GM12801 (cell line): ENCODE results near the gene LIMS1.

Experiments
- TF ChIP-seq, protein P1 (sequence below): IDR thresholded peaks from one replicate; pipeline ENCODE4 v1.5.1; 2011; ENCODE audit warnings: control low read depth; ENCODE audit not compliant: insufficient read length; ENCODE audit errors: extremely low read depth

LIMS1 gene

DNA sequence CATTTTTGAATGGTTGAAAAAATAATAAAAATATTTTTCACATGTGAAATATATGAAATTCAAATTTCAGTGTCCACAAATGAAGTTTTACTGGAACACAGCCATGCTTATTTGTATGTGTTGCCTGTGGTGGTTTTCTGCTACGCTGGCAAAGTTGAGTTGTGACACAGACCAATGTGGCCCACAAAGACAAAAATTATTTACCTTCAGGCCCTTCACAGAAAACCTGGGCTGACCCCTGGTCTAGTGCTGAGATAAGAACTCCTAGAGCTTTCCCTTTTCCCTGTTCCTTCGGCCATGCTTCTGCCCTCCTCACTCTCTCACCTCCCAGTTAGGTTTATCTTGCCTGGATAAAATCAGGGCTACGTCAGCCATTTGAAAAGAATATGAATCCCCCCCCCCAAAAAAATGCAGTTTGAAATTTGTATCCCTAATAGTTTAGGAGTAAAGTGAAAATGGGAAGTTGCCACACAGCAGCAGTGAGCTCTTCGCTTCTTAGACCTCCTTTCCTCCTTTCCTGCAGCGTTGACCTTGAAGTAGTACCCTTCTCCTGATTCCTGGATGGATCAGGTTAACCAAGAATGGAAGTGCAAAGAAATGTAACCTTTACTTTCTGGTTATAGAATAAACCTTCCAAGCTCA lies 91.0 kb downstream of the LIMS1 start:
- TF ChIP-seq, protein P1, sequence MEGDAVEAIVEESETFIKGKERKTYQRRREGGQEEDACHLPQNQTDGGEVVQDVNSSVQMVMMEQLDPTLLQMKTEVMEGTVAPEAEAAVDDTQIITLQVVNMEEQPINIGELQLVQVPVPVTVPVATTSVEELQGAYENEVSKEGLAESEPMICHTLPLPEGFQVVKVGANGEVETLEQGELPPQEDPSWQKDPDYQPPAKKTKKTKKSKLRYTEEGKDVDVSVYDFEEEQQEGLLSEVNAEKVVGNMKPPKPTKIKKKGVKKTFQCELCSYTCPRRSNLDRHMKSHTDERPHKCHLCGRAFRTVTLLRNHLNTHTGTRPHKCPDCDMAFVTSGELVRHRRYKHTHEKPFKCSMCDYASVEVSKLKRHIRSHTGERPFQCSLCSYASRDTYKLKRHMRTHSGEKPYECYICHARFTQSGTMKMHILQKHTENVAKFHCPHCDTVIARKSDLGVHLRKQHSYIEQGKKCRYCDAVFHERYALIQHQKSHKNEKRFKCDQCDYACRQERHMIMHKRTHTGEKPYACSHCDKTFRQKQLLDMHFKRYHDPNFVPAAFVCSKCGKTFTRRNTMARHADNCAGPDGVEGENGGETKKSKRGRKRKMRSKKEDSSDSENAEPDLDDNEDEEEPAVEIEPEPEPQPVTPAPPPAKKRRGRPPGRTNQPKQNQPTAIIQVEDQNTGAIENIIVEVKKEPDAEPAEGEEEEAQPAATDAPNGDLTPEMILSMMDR, result no peak

DNA sequence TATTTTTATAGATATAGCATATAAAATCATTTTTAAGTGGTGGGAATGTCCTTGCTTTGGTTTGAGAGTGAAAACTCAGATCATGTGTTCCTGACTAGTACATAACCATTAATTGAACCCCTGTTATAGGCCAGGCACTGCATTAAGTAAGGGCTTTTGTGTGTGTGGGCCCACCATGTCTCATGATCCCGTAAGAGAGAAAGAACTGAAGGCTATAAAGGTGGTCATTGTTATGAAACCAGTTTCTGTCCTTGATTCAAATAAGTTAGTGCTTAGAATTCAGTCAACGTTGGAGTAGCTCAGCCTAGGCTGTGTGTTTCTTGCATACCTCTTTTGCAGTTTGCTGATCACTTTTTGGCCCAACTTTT lies 91.5 kb downstream of the LIMS1 start:
- TF ChIP-seq, protein P1, result no peak

DNA sequence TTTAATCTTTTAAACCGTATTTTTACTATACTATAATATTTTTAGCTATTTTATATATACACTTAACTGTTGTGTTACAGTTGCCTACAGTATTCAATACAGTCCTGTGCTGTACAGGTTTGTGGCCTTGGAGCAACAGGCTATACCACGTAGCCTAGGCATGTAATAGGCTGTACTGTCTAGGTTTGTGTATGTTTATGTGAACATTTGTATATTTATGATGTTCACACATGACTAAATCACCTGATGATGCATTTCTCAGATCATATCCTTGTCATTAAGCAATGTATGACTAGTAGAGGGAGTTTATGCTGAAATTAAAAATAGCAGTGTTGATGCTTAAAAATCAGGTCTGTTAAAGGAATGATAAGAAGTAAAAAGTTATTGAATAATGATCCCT lies 92.7 kb downstream of the LIMS1 start:
- TF ChIP-seq, protein P1, result no peak

DNA sequence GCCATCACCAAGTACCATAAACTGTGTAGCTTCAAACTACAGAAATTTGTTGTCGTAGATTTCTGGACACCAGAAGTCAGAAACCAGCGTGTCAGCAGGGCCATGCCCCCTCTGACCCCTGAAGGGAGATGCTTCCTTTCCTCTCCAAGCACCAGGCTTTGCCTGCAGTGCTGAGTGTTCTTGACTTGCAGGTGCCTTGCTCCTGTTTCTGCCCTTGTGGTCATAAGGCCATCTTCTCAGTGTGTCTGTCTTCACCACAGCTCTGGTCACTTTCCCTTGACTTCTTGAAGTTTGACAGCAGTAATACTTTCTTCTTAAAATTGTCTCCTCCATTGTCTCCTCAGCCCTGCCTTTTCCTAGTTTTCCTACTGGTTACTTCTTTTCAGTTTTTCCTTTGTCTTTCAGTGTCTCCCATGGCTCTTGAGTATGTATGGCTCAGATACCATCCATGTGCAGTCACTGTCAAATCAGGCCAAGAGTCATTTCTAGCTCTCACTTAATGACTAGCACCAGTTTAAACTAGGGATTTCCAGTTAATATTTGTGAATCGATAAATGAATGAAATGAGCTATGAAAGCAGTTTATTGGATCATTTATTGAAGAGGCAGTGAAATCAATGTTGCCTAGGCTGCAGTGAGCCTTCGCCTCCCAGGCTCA lies 93.8 kb downstream of the LIMS1 start:
- TF ChIP-seq, protein P1, result no peak

DNA sequence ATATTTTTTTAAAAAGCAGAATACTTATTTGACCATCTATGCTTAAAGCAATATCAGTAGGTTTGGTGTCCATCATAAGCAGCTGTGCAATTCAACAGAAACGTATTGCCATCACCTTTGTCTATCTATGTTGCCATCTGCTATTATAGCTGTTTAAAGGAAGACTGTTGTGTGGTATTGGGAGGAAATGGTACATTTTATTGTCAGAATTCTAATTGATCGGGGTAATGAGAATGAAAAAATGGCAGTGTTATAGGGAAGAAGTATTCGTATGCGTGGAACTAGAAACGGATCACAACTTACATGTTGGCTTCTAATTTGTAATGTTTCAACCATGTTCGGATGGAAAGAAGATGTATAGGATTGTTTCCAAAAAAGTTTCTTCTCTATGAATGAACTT lies 94.7 kb downstream of the LIMS1 start:
- TF ChIP-seq, protein P1, result no peak

DNA sequence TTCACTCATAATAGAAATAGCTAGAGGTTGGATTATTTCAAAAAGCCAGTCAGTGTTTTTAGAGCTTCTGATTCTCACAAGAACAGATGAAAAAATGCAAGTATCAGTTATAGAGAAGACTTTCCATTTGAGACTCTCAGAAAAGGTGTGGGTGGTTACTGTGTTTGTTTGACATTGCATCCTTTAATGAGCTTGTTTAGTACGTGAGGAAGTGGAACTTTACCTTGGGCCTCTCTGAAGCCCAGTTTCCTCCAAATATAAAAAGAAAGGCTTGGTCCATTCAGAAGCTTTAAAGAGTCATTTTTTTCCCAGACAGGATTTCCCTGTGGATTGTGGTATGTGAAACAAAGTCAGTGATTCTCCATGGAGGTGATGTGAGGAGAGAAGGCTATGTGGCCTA lies 95.1 kb downstream of the LIMS1 start:
- TF ChIP-seq, protein P1, result no peak

DNA sequence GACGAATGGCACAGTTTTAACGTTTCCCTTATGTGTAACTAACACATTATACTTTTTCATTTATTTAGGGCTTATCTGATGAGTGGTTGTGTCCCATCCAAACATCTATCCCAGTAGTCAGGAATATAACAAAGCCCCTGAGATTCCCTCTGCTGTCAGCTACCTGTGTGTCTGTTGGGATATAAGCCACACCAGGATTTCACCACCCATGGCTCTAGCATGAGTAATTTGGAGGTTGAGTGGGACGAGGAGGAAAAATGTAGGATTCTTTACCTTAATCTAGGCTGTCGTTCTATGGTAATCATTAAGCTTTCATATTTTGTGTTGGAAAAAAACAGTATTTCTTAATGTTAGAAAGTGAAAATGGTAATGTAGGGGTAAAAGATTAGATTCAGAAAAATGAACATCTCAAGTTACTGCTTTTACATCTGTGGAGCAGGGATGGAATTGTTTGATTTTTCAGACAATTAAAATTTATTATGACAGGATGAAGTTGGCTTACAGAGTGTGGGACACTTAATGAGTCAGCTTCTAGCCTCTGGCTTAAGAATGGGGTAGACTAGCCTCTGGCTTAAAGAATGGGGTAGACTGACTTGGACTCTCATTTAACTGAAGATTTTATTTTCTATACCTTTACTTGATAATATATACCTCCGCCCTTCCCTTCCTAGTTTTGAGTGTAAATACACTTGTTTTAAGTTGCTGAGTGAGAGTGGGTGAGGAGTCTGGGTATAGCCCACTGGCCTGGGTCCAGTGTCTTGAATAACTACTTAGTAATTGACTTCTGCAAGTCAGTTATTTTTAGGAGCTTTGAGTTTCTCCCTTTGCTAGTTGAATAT lies 96.5 kb downstream of the LIMS1 start:
- TF ChIP-seq, protein P1, result no peak
